ENCODE data around the gene TMEM202. TPM values are rescaled to one million over a fixed set of nuclear protein-coding genes. Genes with fewer than 3 reads are reported as not detected.

TMEM202 gene
- polyA plus RNA-seq, 2 of the 4 experiments (the other 2 are of a cell fraction) = not detected

GRCh38 chr15:72354496-72354895 lies 43.6 kb upstream of the TMEM202 start:
- ATAC-seq (no peak), FAIRE-seq (no peak), DNase-seq (ENCODE audit: low read depth in 1 of 2, low spot score in 1 of 2) (no peak)
- no peak overlapping the region for H3K4me3 ChIP-seq
- H3K4me2 ChIP-seq = no peak overlapping the region
- ChIA-PET POLR2A (no interaction called here), CTCF (no interaction called here)
- TF ChIP-seq EP300 (IDR thresholded peaks at IDR 0.05) (no peak), MAFK (IDR thresholded peaks at IDR 0.05; ENCODE audit: partially characterized antibody) (no peak), SREBF2 (IDR thresholded peaks at IDR 0.05) (no peak), E2F6 (IDR thresholded peaks at IDR 0.05; ENCODE audit: borderline replicate concordance, low read depth) (no peak), MAX (IDR thresholded peaks at IDR 0.05) (no peak), HDAC2 (IDR thresholded peaks at IDR 0.05) (no peak), MYC (IDR thresholded peaks at IDR 0.05; ENCODE audit: borderline replicate concordance, low read length) (no peak), HEYL (CRISPR knock-in tag; IDR thresholded peaks at IDR 0.05) (no peak), CHD4 (IDR thresholded peaks at IDR 0.05; ENCODE audit: borderline replicate concordance) (no peak), USF2 (IDR thresholded peaks at IDR 0.05) (no peak), ZNF302 (CRISPR knock-in tag; IDR thresholded peaks at IDR 0.05) (no peak), JUN (IDR thresholded peaks at IDR 0.05) (no peak), TFCP2L1 (CRISPR knock-in tag; IDR thresholded peaks at IDR 0.05) (no peak), POLR2AphosphoS2 (conservative IDR thresholded peaks at IDR 0.05; ENCODE audit: low read length) (no peak), GATA3 (IDR thresholded peaks at IDR 0.05; ENCODE audit: borderline replicate concordance) (no peak)
- no peak overlapping the region for H3K27ac ChIP-seq
- WGBS (ENCODE audit: missing lambda C conversion rate) = 100% methylated on average over 1 of the region's 1 CpG
- H3K4me1 ChIP-seq = no peaks in the 10 kb centered on the region
- no peaks in the 10 kb centered on the region for H3K9me3 ChIP-seq

GRCh38 chr15:72358121-72358520 lies 40.0 kb upstream of the TMEM202 start:
- no peak for FAIRE-seq
- no peak overlapping the region for H3K4me2 ChIP-seq
- no peak for TF ChIP-seq ESRRA (IDR thresholded peaks at IDR 0.05; ENCODE audit: borderline replicate concordance, low read length)
- no peak for TF ChIP-seq KDM5A (IDR thresholded peaks at IDR 0.05)
- TF ChIP-seq PHF8 (IDR thresholded peaks at IDR 0.05; ENCODE audit: borderline replicate concordance, low read depth) = no peak
- no peak for TF ChIP-seq CBX8 (IDR thresholded peaks at IDR 0.05)
- no peak for TF ChIP-seq POLR2AphosphoS2 (conservative IDR thresholded peaks at IDR 0.05; ENCODE audit: low read length)
- TF ChIP-seq NPAS2 (CRISPR knock-in tag; IDR thresholded peaks at IDR 0.05; ENCODE audit: borderline replicate concordance) = no peak
- TF ChIP-seq PBX3 (IDR thresholded peaks at IDR 0.05) = no peak
- TF ChIP-seq HOXA7 (CRISPR knock-in tag; IDR thresholded peaks at IDR 0.05) = no peak
- no peak for TF ChIP-seq CEBPB (IDR thresholded peaks at IDR 0.05)
- no peak for TF ChIP-seq GATA3 (IDR thresholded peaks at IDR 0.05; ENCODE audit: borderline replicate concordance)
- no peak for TF ChIP-seq HOXB5 (CRISPR knock-in tag; IDR thresholded peaks at IDR 0.05)
- TF ChIP-seq FOXS1 (CRISPR knock-in tag; IDR thresholded peaks at IDR 0.05) = no peak
- no peak for TF ChIP-seq TP53 (CRISPR knock-in tag; IDR thresholded peaks at IDR 0.05)
- TF ChIP-seq EP300 (IDR thresholded peaks at IDR 0.05) = no peak
- WGBS (ENCODE audit: missing lambda C conversion rate) = 91% methylated on average over 3 of the region's 3 CpGs
- DNase-seq (ENCODE audit: low read depth in 1 of 2, low spot score in 1 of 2) = no peak
- POLR2A ChIA-PET = interaction anchor here (1.6 kb wide), 1 partner anchor 18 kb away, joined by 4 read pairs; the partner anchor contains the start of gene HEXA
- H3K4me3 ChIP-seq = no peak overlapping the region
- no peaks in the 10 kb centered on the region for H3K4me1 ChIP-seq
- CTCF ChIA-PET = interaction anchor here (1.8 kb wide), 2 partner anchors 10 to 313 kb away, joined by 4 to 5 read pairs; no protein-coding TSS in a partner anchor
- ATAC-seq = no peak
- H3K27ac ChIP-seq = no peak overlapping the region
- H3K9me3 ChIP-seq = no peaks in the 10 kb centered on the region

Data from A549 (cell line).